DND-41 (cell line): Measurements from ENCODE around the gene MSL3B.
"Not testable (repeated sequence)": the region's sequence is repeated elsewhere in the genome, so short reads cannot be mapped to it uniquely, and the experiment has no call there.

Source experiments
- CTCF ChIP-seq: IDR thresholded peaks from 2 replicates; pipeline ENCODE4 v1.5.1; 2012; ENCODE audit warnings: borderline replicate concordance, low read length, moderate library complexity, mild to moderate bottlenecking; ENCODE audit not compliant: poor library complexity, severe bottlenecking; ENCODE audit errors: extremely low read depth
- EZH2 ChIP-seq: IDR thresholded peaks from 3 replicates; pipeline ENCODE4 v1.6.1; 2012; ENCODE audit warnings: borderline replicate concordance, low read depth, mild to moderate bottlenecking, moderate library complexity, low read length, inconsistent platforms; ENCODE audit not compliant: severe bottlenecking

GRCh38 chr2:233896253-233896652 is 28.1 kb upstream of the MSL3B start:
- not testable (repeated sequence) for TF ChIP-seq CTCF, EZH2
